GM13976 (cell line): ENCODE measurements around the gene WNK1.
"Not testable (repeated sequence)": the region's sequence is repeated elsewhere in the genome, so short reads cannot be mapped to it uniquely, and the experiment has no call there.

ENCODE experiments used
- DNase-seq: peaks from one replicate; pipeline ENCODE4 v3.0.0; 2012; ENCODE audit warnings: low spot score
- in situ Hi-C: fragments of 300-500 bp; cut with MboI; formaldehyde crosslinking; loops from one replicate; pipeline ENCODE4 v1.12.0; 2022; ENCODE audit warnings: low sequenced_read_pairs, mixed read lengths, inconsistent platforms; ENCODE audit not compliant: unreplicated experiment
- TF ChIP-seq, protein P1 (sequence below): IDR thresholded peaks from 2 replicates; pipeline ENCODE4 v1.5.1; 2012; ENCODE audit warnings: borderline replicate concordance, mild to moderate bottlenecking; ENCODE audit not compliant: insufficient read depth; ENCODE audit errors: extremely low read depth, missing control alignments, control extremely low read depth

The WNK1 gene

DNA sequence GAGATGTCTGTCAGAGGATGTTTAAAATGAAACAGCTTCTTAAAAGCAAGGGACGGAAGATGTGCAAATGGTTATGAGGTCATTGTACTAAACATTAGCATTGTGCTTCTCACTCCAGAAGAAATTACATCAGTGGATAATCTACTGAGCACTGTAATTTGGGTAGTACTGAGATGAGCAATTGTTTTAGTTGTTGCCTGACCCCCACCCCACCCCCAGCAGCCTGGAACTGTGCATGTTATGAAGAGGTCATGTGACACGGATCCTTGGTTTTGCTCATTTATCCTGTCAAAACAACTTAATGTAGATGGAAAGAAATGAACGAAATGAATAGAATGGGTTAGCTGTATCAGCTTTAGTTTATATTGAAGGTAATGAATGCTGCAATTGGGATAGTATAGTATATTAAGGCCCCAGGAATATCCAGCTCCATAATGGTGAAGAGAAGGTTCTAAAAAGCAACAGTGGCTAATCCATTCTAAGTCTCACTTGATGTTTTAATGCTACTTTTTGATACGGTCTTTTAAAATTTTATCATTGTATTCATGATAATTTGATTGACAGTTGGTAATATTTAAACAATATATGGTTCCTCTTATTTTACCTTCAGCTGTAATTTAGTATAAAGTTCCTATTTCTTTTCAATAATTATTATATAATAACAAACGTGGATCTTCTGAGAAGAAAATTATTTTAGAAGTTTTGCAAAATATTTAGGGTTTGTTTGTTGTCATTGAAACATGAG lies 58.5 kb downstream of the WNK1 start:
- DNase-seq, result peak; percentile 64
- TF ChIP-seq, protein P1, sequence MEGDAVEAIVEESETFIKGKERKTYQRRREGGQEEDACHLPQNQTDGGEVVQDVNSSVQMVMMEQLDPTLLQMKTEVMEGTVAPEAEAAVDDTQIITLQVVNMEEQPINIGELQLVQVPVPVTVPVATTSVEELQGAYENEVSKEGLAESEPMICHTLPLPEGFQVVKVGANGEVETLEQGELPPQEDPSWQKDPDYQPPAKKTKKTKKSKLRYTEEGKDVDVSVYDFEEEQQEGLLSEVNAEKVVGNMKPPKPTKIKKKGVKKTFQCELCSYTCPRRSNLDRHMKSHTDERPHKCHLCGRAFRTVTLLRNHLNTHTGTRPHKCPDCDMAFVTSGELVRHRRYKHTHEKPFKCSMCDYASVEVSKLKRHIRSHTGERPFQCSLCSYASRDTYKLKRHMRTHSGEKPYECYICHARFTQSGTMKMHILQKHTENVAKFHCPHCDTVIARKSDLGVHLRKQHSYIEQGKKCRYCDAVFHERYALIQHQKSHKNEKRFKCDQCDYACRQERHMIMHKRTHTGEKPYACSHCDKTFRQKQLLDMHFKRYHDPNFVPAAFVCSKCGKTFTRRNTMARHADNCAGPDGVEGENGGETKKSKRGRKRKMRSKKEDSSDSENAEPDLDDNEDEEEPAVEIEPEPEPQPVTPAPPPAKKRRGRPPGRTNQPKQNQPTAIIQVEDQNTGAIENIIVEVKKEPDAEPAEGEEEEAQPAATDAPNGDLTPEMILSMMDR, result no peak
- in situ Hi-C loops, result loop anchor here (10.0 kb wide), 3 partner anchors 134 to 284 kb away; partner anchors contain the start of gene RAD52

GRCh38 chr12:812950-813349 lies 60.6 kb downstream of the WNK1 start:
- no peak for DNase-seq
- TF ChIP-seq, protein P1, result no peak
- in situ Hi-C loops, result loop anchor here (10.0 kb wide), 3 partner anchors 132 to 282 kb away; partner anchors contain the start of gene RAD52

DNA sequence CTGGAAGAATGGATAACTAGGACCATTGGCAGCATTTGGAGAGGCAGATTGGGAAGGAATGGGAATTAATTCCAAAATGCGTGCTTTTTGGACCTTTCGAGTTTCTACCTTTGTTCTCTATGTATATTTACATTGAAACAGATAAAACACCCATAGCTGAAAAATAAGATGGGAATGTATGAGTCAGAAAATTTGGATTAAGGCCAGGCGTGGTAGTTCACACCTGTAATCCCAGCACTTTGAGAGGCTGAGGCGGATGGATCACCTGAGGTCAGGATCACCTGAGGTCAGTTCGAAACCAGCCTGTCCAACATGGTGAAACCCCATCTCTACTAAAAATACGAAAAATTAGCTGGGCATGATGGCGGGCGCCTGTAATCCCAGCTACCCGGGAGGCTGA lies 65.1 kb downstream of the WNK1 start:
- in situ Hi-C loops, result loop anchor here (10.0 kb wide), 3 partner anchors 127 to 277 kb away; partner anchors contain the start of gene RAD52
- DNase-seq, result not testable (repeated sequence)

GRCh38 chr12:817941-818600 lies 65.7 kb downstream of the WNK1 start:
- in situ Hi-C loops, result loop anchor here (10.0 kb wide), 3 partner anchors 127 to 277 kb away; partner anchors contain the start of gene RAD52
- TF ChIP-seq, protein P1, result no peak

GRCh38 chr12:818733-819132 lies 66.4 kb downstream of the WNK1 start:
- DNase-seq, result no peak
- in situ Hi-C loops, result loop anchor here (10.0 kb wide), 3 partner anchors 126 to 276 kb away; partner anchors contain the start of gene RAD52
- TF ChIP-seq, protein P1, result no peak

More at GRCh38 chr12:817941-818600, 65.7 kb downstream of the WNK1 start:
- no peak for DNase-seq

DNA sequence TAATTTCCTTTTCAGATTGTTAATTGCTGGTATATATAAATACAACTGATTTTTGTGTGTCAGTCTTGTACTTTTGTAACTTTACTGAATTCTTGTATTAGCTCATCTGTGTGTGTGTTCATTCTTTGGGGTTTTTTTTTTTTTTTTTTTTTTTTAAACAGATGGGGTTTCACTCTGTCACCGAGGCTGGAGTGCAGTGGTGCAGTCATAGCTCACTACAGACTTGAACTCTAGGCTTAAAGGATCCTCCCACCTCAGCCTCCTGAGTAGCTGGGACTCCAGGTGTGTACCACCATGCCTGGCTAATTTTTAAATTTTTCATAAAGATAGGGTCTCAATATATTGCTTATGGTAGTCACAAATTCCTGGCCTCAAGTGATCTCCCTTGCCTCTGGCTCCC lies 68.0 kb downstream of the WNK1 start:
- TF ChIP-seq, protein P1, result no peak
- DNase-seq, result no peak
- in situ Hi-C loops, result no loop called here

- DNase-seq, result peak; percentile 63
- TF ChIP-seq, protein P1, result no peak
- in situ Hi-C loops, result no loop called here
These were observed 70.8 kb downstream of the WNK1 start for GRCh38 chr12:823028-823698.
